A549 (cell line): ENCODE measurements around the gene TPBGL. TPM values are rescaled to one million over a fixed set of nuclear protein-coding genes. Genes with fewer than 3 reads are reported as not detected.

ENCODE experiments used
- ATAC-seq, 2 experiments: fragments of 200-7000 bp in 1 of 2; fragments of >200 bp in 1 of 2; cut with Nextera tagmentation in 1 of 2; cut with Tn5 transposase in 1 of 2; 3 replicates each; pipeline versions ENCODE4 v1.8.0 to v1.9.1; 2018 to 2020; ENCODE audit warnings: mild to moderate bottlenecking in 1 of 2, moderate library complexity in 1 of 2
- CTCF ChIA-PET: fragments of 300-600 bp; sonication (Branson Sonifier 250); formaldehyde crosslinking; extraction: SDS; loops from one replicate; lab custom pipeline; 2021; ENCODE audit warnings: antibody characterized with exemption, inconsistent platforms; lab: Yijun Ruan, JAX
- POLR2A ChIA-PET: fragments of 350-600 bp; formaldehyde crosslinking; extraction: SDS; loops from one replicate; lab custom pipeline; 2021; ENCODE audit warnings: antibody characterized with exemption, inconsistent platforms; lab: Yijun Ruan, JAX
- DNase-seq, 2 experiments: peaks; one replicate each; pipeline versions ENCODE4 v3.0.0 to v3.0.0-alpha.2; 2011 to 2016; ENCODE audit warnings: low read depth in 1 of 2, low spot score in 1 of 2
- FAIRE-seq: peaks from 2 replicates; lab custom pipeline; 2011; peaks lifted over from hg19 to GRCh38; lab: Jason Lieb, UNC
- H3K27ac ChIP-seq, 2 experiments: fragments of >200 bp; sonication (Bioruptor Twin); formaldehyde crosslinking; 3 replicates each; pipeline ENCODE4 v1.5.1; 2016 to 2017
- H3K4me1 ChIP-seq: fragments of >200 bp; sonication (Bioruptor Twin); formaldehyde crosslinking; 3 replicates; pipeline ENCODE4 v1.6.1; 2016
- H3K4me2 ChIP-seq: fragments of >200 bp; sonication (Bioruptor Twin); formaldehyde crosslinking; 3 replicates; pipeline ENCODE4 v1.6.1; 2016
- H3K4me3 ChIP-seq: fragments of >200 bp; sonication (Bioruptor Twin); formaldehyde crosslinking; 3 replicates; pipeline ENCODE4 v1.5.1; 2016
- H3K9me3 ChIP-seq: fragments of >200 bp; sonication (Bioruptor Twin); formaldehyde crosslinking; 3 replicates; pipeline ENCODE4 v1.6.1; 2016
- CBX8 ChIP-seq: fragments of 200-600 bp; sonication (generic); IDR thresholded peaks from 2 replicates; pipeline ENCODE4 v1.6.1; 2016
- CHD2 ChIP-seq: fragments of 150-350 bp; IDR thresholded peaks from 2 replicates; pipeline ENCODE4 v1.6.1; 2014; ENCODE audit warnings: low read length; ENCODE audit not compliant: partially characterized antibody
- EHMT2 ChIP-seq: fragments of 200-600 bp; sonication (generic); IDR thresholded peaks from 2 replicates; pipeline ENCODE4 v1.6.1; 2016; ENCODE audit warnings: antibody characterized with exemption, low read depth, mild to moderate bottlenecking, moderate library complexity
- EP300 ChIP-seq, 2 experiments: fragments of >200 bp; sonication (Bioruptor Twin); formaldehyde crosslinking; IDR thresholded peaks; 2 replicates in 1 of 2; 3 replicates in 1 of 2; pipeline ENCODE4 v1.6.1; 2016 to 2017
- FOSB ChIP-seq: fragments of 250-450 bp; sonication (Bioruptor Pico); IDR thresholded peaks from 2 replicates; pipeline ENCODE4 v1.5.0; 2020; ENCODE audit warnings: mild to moderate bottlenecking, moderate library complexity
- FOSL2 ChIP-seq, 2 experiments: fragments of 450-650 bp in 1 of 2; fragments of >200 bp in 1 of 2; sonication (Bioruptor Twin) in 1 of 2; formaldehyde crosslinking; IDR thresholded peaks; 2 replicates each; pipeline versions ENCODE4 v1.5.0 to v1.6.1; 2016 to 2020; ENCODE audit warnings: mild to moderate bottlenecking in 1 of 2, moderate library complexity in 1 of 2
- GATA3 ChIP-seq: IDR thresholded peaks from 2 replicates; pipeline ENCODE4 v1.6.1; 2012; ENCODE audit warnings: borderline replicate concordance
- HDAC2 ChIP-seq: fragments of 200-600 bp; sonication (generic); IDR thresholded peaks from 2 replicates; pipeline ENCODE4 v1.6.1; 2016
- HES2 ChIP-seq: fragments of >200 bp; sonication (Bioruptor Twin); formaldehyde crosslinking; IDR thresholded peaks from 2 replicates; pipeline ENCODE4 v1.6.1; 2016
- HEYL ChIP-seq: fragments of 250-450 bp; sonication (Bioruptor Pico); IDR thresholded peaks from 2 replicates; pipeline ENCODE4 v1.8.0; 2021; ENCODE audit warnings: mild to moderate bottlenecking, moderate library complexity
- HOXB5 ChIP-seq: fragments of 250-450 bp; sonication (Bioruptor Pico); IDR thresholded peaks from 2 replicates; pipeline ENCODE4 v1.5.0; 2020; ENCODE audit warnings: mild to moderate bottlenecking, moderate library complexity
- JUNB ChIP-seq: fragments of >200 bp; sonication (Bioruptor Twin); formaldehyde crosslinking; IDR thresholded peaks from 2 replicates; pipeline ENCODE4 v1.6.1; 2016
- KDM1A ChIP-seq: fragments of 200-600 bp; sonication (generic); IDR thresholded peaks from 2 replicates; pipeline ENCODE4 v1.6.1; 2016; ENCODE audit warnings: low read depth, mild to moderate bottlenecking
- KDM5A ChIP-seq: fragments of 200-600 bp; sonication (generic); IDR thresholded peaks from 2 replicates; pipeline ENCODE4 v1.6.1; 2016; ENCODE audit warnings: antibody characterized with exemption, mild to moderate bottlenecking
- MYC ChIP-seq: IDR thresholded peaks from 2 replicates; pipeline ENCODE4 v1.6.1; 2012; ENCODE audit warnings: mild to moderate bottlenecking, inconsistent platforms, low read length, improper control_type of control experiment, borderline replicate concordance
- POLR2A ChIP-seq: IDR thresholded peaks from 2 replicates; pipeline ENCODE4 v1.6.1; 2012; ENCODE audit warnings: mild to moderate bottlenecking, low read length
- RAD21 ChIP-seq, 2 experiments: fragments of >200 bp in 1 of 2; sonication (Bioruptor Twin) in 1 of 2; formaldehyde crosslinking in 1 of 2; IDR thresholded peaks in 1 of 2; conservative IDR thresholded peaks in 1 of 2; 2 replicates in 1 of 2; 3 replicates in 1 of 2; pipeline ENCODE4 v1.6.1; 2012 to 2018; ENCODE audit warnings: inconsistent platforms in 1 of 2
- SREBF2 ChIP-seq: fragments of 450-650 bp; IDR thresholded peaks from 2 replicates; pipeline ENCODE4 v1.6.1; 2014; ENCODE audit warnings: mild to moderate bottlenecking, moderate library complexity
- ZC3H11A ChIP-seq: fragments of 450-650 bp; IDR thresholded peaks from 2 replicates; pipeline ENCODE4 v1.6.1; 2014; ENCODE audit warnings: antibody characterized with exemption, mild to moderate bottlenecking
- ZNF302 ChIP-seq: fragments of 250-450 bp; sonication (Bioruptor Pico); IDR thresholded peaks from 2 replicates; pipeline ENCODE4 v1.9.0; 2021; ENCODE audit warnings: inconsistent platforms, mild to moderate bottlenecking, moderate library complexity
- ZSCAN20 ChIP-seq: fragments of 250-450 bp; sonication (Bioruptor Pico); IDR thresholded peaks from 2 replicates; pipeline ENCODE4 v1.8.0; 2022; ENCODE audit warnings: mild to moderate bottlenecking, moderate library complexity
- WGBS: methylation state at CpG from one replicate; pipeline ENCODE4 v1.1.6; 2017; ENCODE audit errors: missing lambda C conversion rate; 5-methylcytosine and 5-hydroxymethylcytosine counted together
- polyA plus RNA-seq, 4 experiments: library from polyadenylated mRNA; depleted of rRNA in 3 of 4; stranded (reverse); fragments of >200 nt; fragmentation: RNase III in 1 of 4; extraction: RNeasy Plus Mini Kit Qiagen cat#74134 plus additional on column Dnase treatment in 1 of 4; gene quantifications; 2 replicates in 3 of 4; 3 replicates in 1 of 4; pipeline ENCODE4 v1.2.3, GENCODE V29; 2011 to 2017
- TF ChIP-seq, protein P1 (sequence below): fragments of >200 bp; sonication (Bioruptor Twin); formaldehyde crosslinking; IDR thresholded peaks from 3 replicates; pipeline ENCODE4 v1.6.1; 2016
- TF ChIP-seq, protein P2 (sequence below): fragments of >200 bp; sonication (Bioruptor Twin); formaldehyde crosslinking; IDR thresholded peaks from 3 replicates; pipeline ENCODE4 v1.5.1; 2016
- TF ChIP-seq, protein P3 (sequence below): IDR thresholded peaks from 2 replicates; pipeline ENCODE4 v1.6.1; 2012

The TPBGL gene
- polyA plus RNA-seq, 2 of the 4 experiments (the other 2 are of a cell fraction) = 0.03 to 0.12 TPM

GRCh38 chr11:75287579-75287978 lies 47.0 kb downstream of the TPBGL start:
- FAIRE-seq = no peak
- Histone ChIP-seq H3K4me3 (no peak overlapping the region), H3K9me3 (no peaks in the 10 kb centered on the region), H3K4me1 (no peaks in the 10 kb centered on the region), H3K27ac (no peak overlapping the region), H3K4me2 (no peak overlapping the region)
- 90% methylated on average over 17 of the region's 17 CpGs for WGBS
- POLR2A ChIA-PET = interaction anchor here (0.6 kb wide), 1 partner anchor 143 kb away, joined by 3 read pairs; no protein-coding TSS in a partner anchor
- no peak for ATAC-seq
- no peak for TF ChIP-seq CHD2
- no peak for TF ChIP-seq KDM1A
- TF ChIP-seq POLR2A = no peak
- no peak for TF ChIP-seq MYC
- no peak for TF ChIP-seq FOSB (CRISPR knock-in tag)
- TF ChIP-seq JUNB = no peak
- no peak for TF ChIP-seq ZC3H11A
- no peak for TF ChIP-seq KDM5A
- no peak for TF ChIP-seq SREBF2
- TF ChIP-seq HES2 = no peak
- TF ChIP-seq, protein P1, sequence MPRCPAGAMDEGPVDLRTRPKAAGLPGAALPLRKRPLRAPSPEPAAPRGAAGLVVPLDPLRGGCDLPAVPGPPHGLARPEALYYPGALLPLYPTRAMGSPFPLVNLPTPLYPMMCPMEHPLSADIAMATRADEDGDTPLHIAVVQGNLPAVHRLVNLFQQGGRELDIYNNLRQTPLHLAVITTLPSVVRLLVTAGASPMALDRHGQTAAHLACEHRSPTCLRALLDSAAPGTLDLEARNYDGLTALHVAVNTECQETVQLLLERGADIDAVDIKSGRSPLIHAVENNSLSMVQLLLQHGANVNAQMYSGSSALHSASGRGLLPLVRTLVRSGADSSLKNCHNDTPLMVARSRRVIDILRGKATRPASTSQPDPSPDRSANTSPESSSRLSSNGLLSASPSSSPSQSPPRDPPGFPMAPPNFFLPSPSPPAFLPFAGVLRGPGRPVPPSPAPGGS = no peak
- no peak for TF ChIP-seq RAD21 (conservative IDR thresholded peaks at IDR 0.05 in 1 of 2, IDR thresholded peaks at IDR 0.05 in 1 of 2)
- no peak for TF ChIP-seq HEYL (CRISPR knock-in tag)
- CTCF ChIA-PET = interaction anchor here (0.7 to 21.7 kb wide), 5 partner anchors 23 to 276 kb away, joined by 3 to 581 read pairs (median 4); no protein-coding TSS in a partner anchor
- no peak for DNase-seq

DNA sequence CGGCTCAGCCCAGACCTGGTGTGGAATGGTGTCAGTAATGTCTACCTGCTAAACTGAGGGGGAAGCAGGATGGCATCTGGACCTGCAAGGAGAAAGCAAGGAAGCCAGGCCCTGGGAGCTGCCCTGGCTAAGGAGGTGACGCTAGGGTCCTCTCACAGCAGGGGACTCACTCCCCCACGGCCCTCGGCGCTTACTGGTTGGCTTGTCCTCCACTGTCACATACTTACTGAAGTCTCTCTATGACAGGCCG lies 48.9 kb downstream of the TPBGL start:
- TF ChIP-seq HOXB5 (no peak), JUNB (no peak), HDAC2 (no peak), SREBF2 (no peak), EHMT2 (no peak), GATA3 (no peak), KDM1A (no peak), ZC3H11A (no peak), CBX8 (no peak), HES2 (no peak), RAD21 (conservative IDR thresholded peaks at IDR 0.05 in 1 of 2, IDR thresholded peaks at IDR 0.05 in 1 of 2) (no peak), ZNF302 (CRISPR knock-in tag) (no peak), EP300 (IDR thresholded peaks at IDR 0.05) (no peak), FOSL2 (IDR thresholded peaks at IDR 0.05) (no peak), FOSL2 (CRISPR knock-in tag; IDR thresholded peaks at IDR 0.05) (no peak), ZSCAN20 (CRISPR knock-in tag) (no peak)
- TF ChIP-seq, protein P2, sequence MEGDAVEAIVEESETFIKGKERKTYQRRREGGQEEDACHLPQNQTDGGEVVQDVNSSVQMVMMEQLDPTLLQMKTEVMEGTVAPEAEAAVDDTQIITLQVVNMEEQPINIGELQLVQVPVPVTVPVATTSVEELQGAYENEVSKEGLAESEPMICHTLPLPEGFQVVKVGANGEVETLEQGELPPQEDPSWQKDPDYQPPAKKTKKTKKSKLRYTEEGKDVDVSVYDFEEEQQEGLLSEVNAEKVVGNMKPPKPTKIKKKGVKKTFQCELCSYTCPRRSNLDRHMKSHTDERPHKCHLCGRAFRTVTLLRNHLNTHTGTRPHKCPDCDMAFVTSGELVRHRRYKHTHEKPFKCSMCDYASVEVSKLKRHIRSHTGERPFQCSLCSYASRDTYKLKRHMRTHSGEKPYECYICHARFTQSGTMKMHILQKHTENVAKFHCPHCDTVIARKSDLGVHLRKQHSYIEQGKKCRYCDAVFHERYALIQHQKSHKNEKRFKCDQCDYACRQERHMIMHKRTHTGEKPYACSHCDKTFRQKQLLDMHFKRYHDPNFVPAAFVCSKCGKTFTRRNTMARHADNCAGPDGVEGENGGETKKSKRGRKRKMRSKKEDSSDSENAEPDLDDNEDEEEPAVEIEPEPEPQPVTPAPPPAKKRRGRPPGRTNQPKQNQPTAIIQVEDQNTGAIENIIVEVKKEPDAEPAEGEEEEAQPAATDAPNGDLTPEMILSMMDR = no peak
- TF ChIP-seq, protein P3, sequence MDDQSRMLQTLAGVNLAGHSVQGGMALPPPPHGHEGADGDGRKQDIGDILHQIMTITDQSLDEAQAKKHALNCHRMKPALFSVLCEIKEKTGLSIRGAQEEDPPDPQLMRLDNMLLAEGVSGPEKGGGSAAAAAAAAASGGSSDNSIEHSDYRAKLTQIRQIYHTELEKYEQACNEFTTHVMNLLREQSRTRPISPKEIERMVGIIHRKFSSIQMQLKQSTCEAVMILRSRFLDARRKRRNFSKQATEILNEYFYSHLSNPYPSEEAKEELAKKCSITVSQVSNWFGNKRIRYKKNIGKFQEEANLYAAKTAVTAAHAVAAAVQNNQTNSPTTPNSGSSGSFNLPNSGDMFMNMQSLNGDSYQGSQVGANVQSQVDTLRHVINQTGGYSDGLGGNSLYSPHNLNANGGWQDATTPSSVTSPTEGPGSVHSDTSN = no peak
- TF ChIP-seq, all 56 proteins: peak for 0
- ChIA-PET CTCF (interaction anchor here (0.6 to 21.7 kb wide), 9 partner anchors 8 to 242 kb away, joined by 3 to 581 read pairs (median 4); no protein-coding TSS in a partner anchor), POLR2A (no interaction called here)
- Histone ChIP-seq H3K4me2 (no peak overlapping the region), H3K27ac (no peak overlapping the region), H3K9me3 (no peaks in the 10 kb centered on the region), H3K4me3 (no peak overlapping the region), H3K4me1 (no peaks in the 10 kb centered on the region)
- ATAC-seq (no peak; a peak in 2 of 6 replicates), FAIRE-seq (no peak), DNase-seq (no peak)
- whole genome bisulfite sequencing = 76% methylated on average over 6 of the region's 6 CpGs
